ENCODE results near the gene TMEM132D. TPM values are rescaled to one million over a fixed set of nuclear protein-coding genes. Genes with fewer than 3 reads are reported as not detected.

Gene TMEM132D
- total RNA-seq, 2 donors from 2014 or later = not detected

DNA sequence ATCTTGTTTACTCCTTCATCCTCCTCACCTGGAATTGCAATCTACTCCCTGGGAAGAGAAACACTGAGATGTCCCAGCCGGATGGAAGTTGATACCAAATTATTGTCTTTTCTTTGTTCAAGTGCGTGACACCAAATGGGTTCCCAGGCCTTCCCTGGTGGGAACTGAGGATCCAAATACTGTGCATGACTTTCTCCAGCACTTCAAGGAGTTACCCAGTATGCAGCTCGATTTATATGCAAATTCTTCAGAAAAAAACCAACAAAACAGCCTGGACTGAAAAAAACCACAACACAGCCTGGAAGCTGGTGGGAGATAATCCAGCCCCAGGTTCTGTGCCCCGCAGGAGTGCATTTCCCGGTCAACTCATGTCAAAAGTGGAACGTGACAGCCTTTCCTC is 740.0 kb downstream of the TMEM132D start:
- Histone ChIP-seq H3K9me3 (no peaks in the 10 kb centered on the region), H3K4me1 (ENCODE audit: control insufficient read depth in 1 of 2, low read depth in 2 of 2) (no peaks in the 10 kb centered on the region), H3K27ac (no peak overlapping the region), H3K4me3 (no peak overlapping the region), H3K27me3 (replicated peaks; ENCODE audit: insufficient read depth) (no peaks in the 10 kb centered on the region), H3K36me3 (no peaks in the 10 kb centered on the region)
- DNase-seq (ENCODE audit: low spot score) = no peak
- ATAC-seq (ENCODE audit: insufficient number of reproducible peaks, low FRiP score, low read depth) = no peak
- TF ChIP-seq, protein P1, sequence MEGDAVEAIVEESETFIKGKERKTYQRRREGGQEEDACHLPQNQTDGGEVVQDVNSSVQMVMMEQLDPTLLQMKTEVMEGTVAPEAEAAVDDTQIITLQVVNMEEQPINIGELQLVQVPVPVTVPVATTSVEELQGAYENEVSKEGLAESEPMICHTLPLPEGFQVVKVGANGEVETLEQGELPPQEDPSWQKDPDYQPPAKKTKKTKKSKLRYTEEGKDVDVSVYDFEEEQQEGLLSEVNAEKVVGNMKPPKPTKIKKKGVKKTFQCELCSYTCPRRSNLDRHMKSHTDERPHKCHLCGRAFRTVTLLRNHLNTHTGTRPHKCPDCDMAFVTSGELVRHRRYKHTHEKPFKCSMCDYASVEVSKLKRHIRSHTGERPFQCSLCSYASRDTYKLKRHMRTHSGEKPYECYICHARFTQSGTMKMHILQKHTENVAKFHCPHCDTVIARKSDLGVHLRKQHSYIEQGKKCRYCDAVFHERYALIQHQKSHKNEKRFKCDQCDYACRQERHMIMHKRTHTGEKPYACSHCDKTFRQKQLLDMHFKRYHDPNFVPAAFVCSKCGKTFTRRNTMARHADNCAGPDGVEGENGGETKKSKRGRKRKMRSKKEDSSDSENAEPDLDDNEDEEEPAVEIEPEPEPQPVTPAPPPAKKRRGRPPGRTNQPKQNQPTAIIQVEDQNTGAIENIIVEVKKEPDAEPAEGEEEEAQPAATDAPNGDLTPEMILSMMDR (IDR thresholded peaks at IDR 0.05) = no peak

DNA sequence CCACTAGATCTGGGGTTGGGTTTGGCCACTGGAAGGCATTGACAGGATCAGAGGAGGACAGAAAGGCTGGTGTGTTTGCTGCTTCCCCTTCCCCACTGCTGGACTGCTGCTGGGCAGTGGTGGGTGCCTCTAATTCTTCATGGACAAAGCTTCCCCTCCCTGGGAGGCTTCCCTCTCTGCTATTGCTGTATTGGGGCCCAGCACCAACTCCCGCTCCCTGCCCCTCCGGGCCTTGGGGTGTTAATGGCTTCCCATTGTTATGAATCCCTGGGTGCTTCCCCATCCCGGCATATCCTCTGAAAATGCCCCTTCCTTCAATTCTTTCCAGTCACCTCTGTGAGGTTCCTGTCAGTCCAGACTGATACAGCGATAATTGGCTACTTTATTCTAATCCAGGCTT is 740.4 kb downstream of the TMEM132D start:
- Histone ChIP-seq H3K27ac (no peak overlapping the region), H3K36me3 (no peaks in the 10 kb centered on the region), H3K4me1 (ENCODE audit: control insufficient read depth in 1 of 2, low read depth in 2 of 2) (no peaks in the 10 kb centered on the region), H3K27me3 (replicated peaks; ENCODE audit: insufficient read depth) (no peaks in the 10 kb centered on the region), H3K9me3 (no peaks in the 10 kb centered on the region), H3K4me3 (no peak overlapping the region)
- DNase-seq (ENCODE audit: low spot score) (no peak), ATAC-seq (ENCODE audit: insufficient number of reproducible peaks, low FRiP score, low read depth) (no peak)
- TF ChIP-seq, protein P1 (IDR thresholded peaks at IDR 0.05) = no peak

DNA sequence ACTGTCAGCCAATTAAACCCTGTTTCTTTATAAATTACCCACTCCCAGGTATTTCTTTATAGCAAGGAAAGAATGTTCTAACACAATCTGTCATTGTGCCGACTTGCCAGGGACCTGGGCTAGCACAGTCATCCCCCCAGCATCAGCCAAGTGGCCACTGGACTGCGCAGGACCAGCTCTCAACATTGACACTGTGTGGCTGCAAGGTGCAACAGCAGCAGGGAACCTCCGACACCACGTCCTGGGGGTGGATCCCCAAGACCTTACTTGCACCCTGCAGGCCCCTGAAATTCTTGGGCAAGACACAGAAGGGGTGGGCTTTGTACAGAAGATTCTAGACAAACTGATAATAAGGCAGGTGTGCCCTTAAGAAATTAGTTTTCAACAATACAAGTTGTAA is 741.0 kb downstream of the TMEM132D start:
- TF ChIP-seq, protein P1 (IDR thresholded peaks at IDR 0.05) = no peak
- Histone ChIP-seq H3K4me1 (ENCODE audit: control insufficient read depth in 1 of 2, low read depth in 2 of 2) (no peaks in the 10 kb centered on the region), H3K9me3 (no peaks in the 10 kb centered on the region), H3K27ac (no peak overlapping the region), H3K4me3 (no peak overlapping the region), H3K36me3 (no peaks in the 10 kb centered on the region), H3K27me3 (replicated peaks; ENCODE audit: insufficient read depth) (no peaks in the 10 kb centered on the region)
- ATAC-seq (ENCODE audit: insufficient number of reproducible peaks, low FRiP score, low read depth) (no peak), DNase-seq (ENCODE audit: low spot score) (no peak)

DNA sequence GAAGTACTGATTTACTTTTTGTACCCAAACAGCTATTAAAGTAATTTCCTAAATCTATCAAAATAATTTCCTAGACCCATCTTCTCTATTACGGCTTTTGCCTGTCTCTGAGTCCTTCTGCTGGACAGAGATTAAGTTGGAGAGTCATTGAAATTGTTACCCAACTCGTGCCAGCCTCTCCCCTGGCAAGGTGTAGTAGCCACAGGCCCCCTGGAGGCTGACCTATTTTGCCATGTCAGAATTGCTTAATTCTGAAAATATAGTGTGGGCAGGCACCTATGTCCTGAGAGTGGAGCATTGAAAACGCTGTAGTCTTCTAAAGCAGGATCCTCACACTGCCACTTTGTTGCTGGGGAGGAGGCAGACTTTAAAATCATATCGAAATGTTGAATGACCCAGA is 742.3 kb downstream of the TMEM132D start:
- no peaks in the 10 kb centered on the region for H3K9me3 ChIP-seq
- DNase-seq (ENCODE audit: low spot score) = no peak
- H3K4me3 ChIP-seq = no peak overlapping the region
- no peaks in the 10 kb centered on the region for H3K4me1 ChIP-seq (ENCODE audit: control insufficient read depth in 1 of 2, low read depth in 2 of 2)
- TF ChIP-seq, protein P1 (IDR thresholded peaks at IDR 0.05) = no peak
- no peak overlapping the region for H3K27ac ChIP-seq
- no peak for ATAC-seq (ENCODE audit: insufficient number of reproducible peaks, low FRiP score, low read depth)
- H3K36me3 ChIP-seq = no peaks in the 10 kb centered on the region
- no peaks in the 10 kb centered on the region for H3K27me3 ChIP-seq (replicated peaks; ENCODE audit: insufficient read depth)

DNA sequence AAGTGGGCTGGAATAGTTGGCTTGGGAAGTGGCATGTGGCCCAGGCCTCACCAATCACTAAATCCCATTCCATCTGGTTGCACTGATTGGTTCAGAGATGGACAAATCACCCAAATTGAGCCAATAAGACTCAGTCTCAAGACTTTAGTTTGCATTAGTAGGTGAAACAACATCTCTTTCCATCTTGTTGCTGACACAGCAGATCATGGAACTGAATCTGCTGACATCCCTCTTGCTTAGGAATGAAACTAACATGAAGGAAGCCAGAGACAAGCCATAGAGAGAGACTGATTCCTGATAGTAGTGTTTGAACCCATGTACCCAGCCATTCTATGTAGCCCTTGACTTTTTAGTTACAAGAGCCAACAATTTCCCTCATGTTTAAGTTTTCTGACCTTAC is 743.5 kb downstream of the TMEM132D start:
- no peaks in the 10 kb centered on the region for H3K36me3 ChIP-seq
- no peak overlapping the region for H3K27ac ChIP-seq
- no peaks in the 10 kb centered on the region for H3K4me1 ChIP-seq (ENCODE audit: control insufficient read depth in 1 of 2, low read depth in 2 of 2)
- no peaks in the 10 kb centered on the region for H3K27me3 ChIP-seq (replicated peaks; ENCODE audit: insufficient read depth)
- TF ChIP-seq, protein P1 (IDR thresholded peaks at IDR 0.05) = no peak
- ATAC-seq (ENCODE audit: insufficient number of reproducible peaks, low FRiP score, low read depth) (no peak), DNase-seq (ENCODE audit: low spot score) (no peak)
- H3K4me3 ChIP-seq = no peak overlapping the region
- no peaks in the 10 kb centered on the region for H3K9me3 ChIP-seq

Data from thoracic aorta (tissue), 2 donors.